GM21717 (cell line): ENCODE results near the gene CCDC68.

Experiments used
- ATAC-seq: cut with Tn5 transposase; IDR thresholded peaks from one replicate; pipeline ENCODE4 v1.9.1; 2021; ENCODE audit warnings: mild to moderate bottlenecking, moderate library complexity; ENCODE audit not compliant: unreplicated experiment

Gene CCDC68

GRCh38 chr18:54961868-54962267 is 2.6 kb upstream of the CCDC68 start:
- ATAC-seq, result no peak

- no peak for ATAC-seq
Measured at GRCh38 chr18:54961016-54961423, 1.8 kb upstream of the CCDC68 start.

GRCh38 chr18:54960197-54960596 is 936 bp upstream of the CCDC68 start:
- no peak for ATAC-seq

GRCh38 chr18:54957996-54958395 is 1.3 kb downstream of the CCDC68 start:
- ATAC-seq, result no peak

- no peak for ATAC-seq
Measured at GRCh38 chr18:54957296-54957832, 1.9 kb downstream of the CCDC68 start.

- ATAC-seq, result no peak
Measured at GRCh38 chr18:54956506-54956905, 2.8 kb downstream of the CCDC68 start.

- ATAC-seq, result no peak
Measured at GRCh38 chr18:54952026-54952425, 7.2 kb downstream of the CCDC68 start.

GRCh38 chr18:54950221-54950620 is 9.0 kb downstream of the CCDC68 start:
- ATAC-seq, result no peak

GRCh38 chr18:54949588-54949987 is 9.7 kb downstream of the CCDC68 start:
- no peak for ATAC-seq

- ATAC-seq, result no peak
Measured at GRCh38 chr18:54948350-54948837, 10.9 kb downstream of the CCDC68 start.

- no peak for ATAC-seq
Measured at GRCh38 chr18:54947091-54947490, 12.2 kb downstream of the CCDC68 start.

GRCh38 chr18:54946149-54946581 is 13.1 kb downstream of the CCDC68 start:
- ATAC-seq, result peak; percentile 92

GRCh38 chr18:54945576-54946125 is 13.6 kb downstream of the CCDC68 start:
- ATAC-seq, result no peak

GRCh38 chr18:54942569-54942968 is 16.7 kb downstream of the CCDC68 start:
- no peak for ATAC-seq

GRCh38 chr18:54942144-54942543 is 17.1 kb downstream of the CCDC68 start:
- no peak for ATAC-seq

- ATAC-seq, result no peak
Measured at GRCh38 chr18:54939361-54939917, 19.8 kb downstream of the CCDC68 start.

GRCh38 chr18:54938506-54938905 is 20.8 kb downstream of the CCDC68 start:
- ATAC-seq, result no peak

- no peak for ATAC-seq
Measured at GRCh38 chr18:54932472-54932871, 26.8 kb downstream of the CCDC68 start.

- ATAC-seq, result no peak
Measured at GRCh38 chr18:54931152-54931551, 28.1 kb downstream of the CCDC68 start.

- no peak for ATAC-seq
Measured at GRCh38 chr18:54928236-54928635, 31.0 kb downstream of the CCDC68 start.

GRCh38 chr18:54926593-54927325 is 32.5 kb downstream of the CCDC68 start:
- ATAC-seq, result no peak

GRCh38 chr18:54924948-54925347 is 34.3 kb downstream of the CCDC68 start:
- no peak for ATAC-seq
